Parathyroid adenoma (tissue), 2 donors: Measurements from ENCODE around the gene DLX2.

Experiments
- H2AFZ ChIP-seq: fragments of 300-600 bp; sonication (generic); one replicate; pipeline ENCODE4 v1.7.0; 2017; ENCODE audit warnings: antibody characterized with exemption, mild to moderate bottlenecking
- H3K27ac ChIP-seq: fragments of 300-600 bp; sonication (generic); one replicate; pipeline ENCODE4 v1.7.0; 2017
- H3K27me3 ChIP-seq: fragments of 300-600 bp; sonication (generic); one replicate; pipeline ENCODE4 v1.7.0; 2017; ENCODE audit warnings: low read length; ENCODE audit not compliant: control insufficient read depth, insufficient read depth
- H3K36me3 ChIP-seq: fragments of 300-600 bp; sonication (generic); one replicate; pipeline ENCODE4 v1.7.0; 2017; ENCODE audit warnings: low read length; ENCODE audit not compliant: control insufficient read depth, insufficient read depth
- H3K4me1 ChIP-seq: fragments of 300-600 bp; sonication (generic); one replicate; pipeline ENCODE4 v1.7.0; 2017; ENCODE audit warnings: control low read depth
- H3K4me2 ChIP-seq: fragments of 300-600 bp; sonication (generic); one replicate; pipeline ENCODE4 v1.7.0; 2017; ENCODE audit warnings: low read length
- H3K4me3 ChIP-seq: fragments of 300-600 bp; sonication (generic); one replicate; pipeline ENCODE4 v1.7.0; 2017; ENCODE audit warnings: low read depth, low read length
- H3K79me2 ChIP-seq: fragments of 300-600 bp; sonication (generic); one replicate; pipeline ENCODE4 v1.7.0; 2017; ENCODE audit warnings: control low read depth
- H3K9ac ChIP-seq: fragments of 300-600 bp; sonication (generic); one replicate; pipeline ENCODE4 v1.7.0; 2017; ENCODE audit warnings: mild to moderate bottlenecking
- H3K9me3 ChIP-seq: fragments of 300-600 bp; sonication (generic); one replicate; pipeline ENCODE4 v1.7.0; 2017; ENCODE audit warnings: low read length; ENCODE audit not compliant: control insufficient read depth
- TF ChIP-seq, protein P1 (sequence below): fragments of 300-600 bp; sonication (generic); IDR thresholded peaks from one replicate; pipeline ENCODE4 v1.7.0; 2017; ENCODE audit warnings: antibody characterized with exemption, mild to moderate bottlenecking
- donor health status: primary hyperparathyroidism.

The DLX2 gene

DNA sequence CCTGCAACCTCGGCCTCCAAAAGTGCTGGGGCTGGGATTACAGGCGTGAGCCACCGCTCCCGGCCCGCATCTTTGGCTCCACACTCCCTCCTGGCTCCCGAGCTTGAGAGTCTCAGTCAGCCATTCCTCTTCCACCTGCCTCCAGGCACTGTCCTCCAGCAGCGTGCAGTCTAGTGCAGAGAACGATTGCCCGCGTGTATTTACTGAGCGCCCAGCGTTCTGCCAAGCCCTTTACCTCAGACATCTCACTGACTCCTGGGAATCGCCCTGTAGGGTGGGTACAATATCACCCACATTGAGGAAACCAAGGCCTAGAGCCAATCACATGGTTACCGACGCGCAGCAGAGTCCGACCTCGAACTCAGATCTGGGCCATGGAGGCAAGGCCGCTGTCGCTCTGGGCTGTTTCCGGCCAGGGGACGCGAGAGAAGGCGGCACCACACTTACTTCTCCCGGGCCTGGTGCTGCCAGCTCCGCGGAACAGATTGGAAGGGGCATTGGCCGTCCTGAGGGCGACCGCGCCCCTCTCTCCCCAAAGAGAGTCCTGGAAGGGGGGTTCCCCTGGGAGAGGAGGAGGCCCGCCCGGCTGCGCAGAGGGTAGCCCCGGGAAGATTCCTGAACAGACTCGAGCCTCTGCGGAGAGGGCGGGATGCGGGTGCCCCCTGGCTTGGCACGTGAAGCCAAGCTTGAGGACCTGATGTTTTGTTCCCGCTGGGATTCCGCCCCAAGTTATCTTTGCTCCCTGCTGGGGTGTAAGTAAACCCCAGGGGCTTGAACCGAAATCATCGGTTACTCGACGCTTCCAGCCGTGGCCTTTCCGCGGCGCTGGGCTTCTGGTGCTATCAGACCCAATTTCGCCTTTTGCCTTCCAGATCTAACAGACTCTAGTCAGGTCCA is 5.2 kb upstream of the DLX2 start:
- H3K27ac ChIP-seq: no peak overlapping the region
- H3K4me3 ChIP-seq: no peak overlapping the region
- H3K9me3 ChIP-seq: no peaks in the 10 kb centered on the region
- H3K79me2 ChIP-seq: no peaks in the 10 kb centered on the region
- peaks cover 11% of the 10 kb centered on the region for H3K27me3 ChIP-seq
- no peak overlapping the region for H3K9ac ChIP-seq
- H2AFZ ChIP-seq: no peak overlapping the region
- H3K4me2 ChIP-seq: no peak overlapping the region
- H3K36me3 ChIP-seq: no peaks in the 10 kb centered on the region
- no peaks in the 10 kb centered on the region for H3K4me1 ChIP-seq
- TF ChIP-seq, protein P1, sequence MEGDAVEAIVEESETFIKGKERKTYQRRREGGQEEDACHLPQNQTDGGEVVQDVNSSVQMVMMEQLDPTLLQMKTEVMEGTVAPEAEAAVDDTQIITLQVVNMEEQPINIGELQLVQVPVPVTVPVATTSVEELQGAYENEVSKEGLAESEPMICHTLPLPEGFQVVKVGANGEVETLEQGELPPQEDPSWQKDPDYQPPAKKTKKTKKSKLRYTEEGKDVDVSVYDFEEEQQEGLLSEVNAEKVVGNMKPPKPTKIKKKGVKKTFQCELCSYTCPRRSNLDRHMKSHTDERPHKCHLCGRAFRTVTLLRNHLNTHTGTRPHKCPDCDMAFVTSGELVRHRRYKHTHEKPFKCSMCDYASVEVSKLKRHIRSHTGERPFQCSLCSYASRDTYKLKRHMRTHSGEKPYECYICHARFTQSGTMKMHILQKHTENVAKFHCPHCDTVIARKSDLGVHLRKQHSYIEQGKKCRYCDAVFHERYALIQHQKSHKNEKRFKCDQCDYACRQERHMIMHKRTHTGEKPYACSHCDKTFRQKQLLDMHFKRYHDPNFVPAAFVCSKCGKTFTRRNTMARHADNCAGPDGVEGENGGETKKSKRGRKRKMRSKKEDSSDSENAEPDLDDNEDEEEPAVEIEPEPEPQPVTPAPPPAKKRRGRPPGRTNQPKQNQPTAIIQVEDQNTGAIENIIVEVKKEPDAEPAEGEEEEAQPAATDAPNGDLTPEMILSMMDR: no peak

DNA sequence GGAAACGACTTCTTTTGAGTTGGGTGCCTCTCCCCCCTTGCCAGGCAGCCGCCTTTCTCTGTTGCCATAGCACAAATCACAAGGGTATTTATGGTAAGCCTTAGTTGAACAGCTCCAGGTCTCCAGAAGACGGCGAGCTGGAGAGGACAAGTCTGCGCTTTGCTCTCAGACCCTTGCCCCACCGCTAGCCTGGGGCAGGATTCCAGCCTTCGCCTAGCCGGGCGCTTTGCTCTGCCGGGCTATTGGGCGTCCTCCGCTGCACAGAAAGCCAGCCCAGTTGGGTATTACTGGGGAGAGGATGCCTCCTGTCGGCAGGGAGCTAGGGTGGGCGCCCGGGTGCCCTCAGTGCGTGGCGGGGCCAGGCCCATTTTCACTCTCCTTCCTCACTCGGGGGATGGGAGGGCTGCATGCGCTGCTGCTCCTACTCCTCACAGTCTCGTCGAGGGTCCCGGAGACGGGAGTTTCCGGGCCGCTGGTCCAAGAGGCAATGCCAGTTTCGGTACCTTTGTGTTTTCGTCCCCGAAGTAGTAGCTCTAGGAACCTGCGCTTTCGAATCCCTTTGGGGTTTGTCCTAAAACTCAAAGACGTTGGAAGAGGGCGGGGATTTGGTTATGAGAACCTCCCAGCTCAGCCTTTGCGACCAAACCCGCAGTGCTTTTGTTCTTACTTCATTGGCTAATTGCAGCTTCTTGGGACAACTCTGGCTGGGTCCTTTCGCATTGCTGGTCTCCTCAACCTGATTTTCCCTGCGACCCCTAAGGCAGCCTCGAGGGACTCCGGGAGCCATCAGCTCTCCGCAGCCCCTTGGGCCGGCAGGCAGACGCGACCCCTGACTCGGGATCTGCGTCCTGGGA is 3.6 kb upstream of the DLX2 start:
- Histone ChIP-seq H3K9ac (no peak overlapping the region), H3K27me3 (peaks cover 19% of the 10 kb centered on the region), H3K4me3 (no peak overlapping the region), H3K4me2 (no peak overlapping the region), H3K4me1 (no peaks in the 10 kb centered on the region), H2AFZ (no peak overlapping the region), H3K79me2 (no peaks in the 10 kb centered on the region), H3K36me3 (no peaks in the 10 kb centered on the region), H3K27ac (no peak overlapping the region), H3K9me3 (no peaks in the 10 kb centered on the region)
- TF ChIP-seq, protein P1: no peak

DNA sequence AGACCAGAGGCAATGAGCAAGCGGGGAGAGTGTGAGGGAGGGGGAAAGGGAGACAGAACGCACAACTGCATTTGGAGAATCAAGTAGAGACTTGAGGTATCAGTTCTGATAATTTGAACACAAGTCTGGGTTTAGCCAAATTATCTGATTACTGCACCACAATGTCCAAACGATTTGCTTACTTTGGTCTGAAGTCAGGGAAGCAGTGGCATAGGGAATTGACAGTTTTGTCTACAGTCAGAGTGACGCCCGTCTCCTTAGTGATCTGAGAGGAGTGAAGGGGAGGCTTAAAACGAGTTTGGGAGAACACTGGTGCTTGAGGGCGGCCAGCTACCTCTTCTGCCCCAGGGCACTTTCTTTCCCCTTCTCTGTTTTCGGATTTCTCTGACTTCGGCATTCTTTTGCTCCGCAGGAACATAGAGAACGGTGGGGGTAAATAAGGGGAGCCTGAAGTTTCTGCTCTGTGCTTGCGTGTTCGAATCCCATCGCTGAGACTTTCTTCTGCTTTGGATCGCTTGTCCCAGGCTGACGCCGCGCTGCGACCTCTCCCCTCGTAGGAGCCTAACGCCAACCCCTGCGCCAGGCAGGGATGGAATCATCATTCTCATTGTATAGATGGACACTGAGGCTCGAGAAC is 2.9 kb upstream of the DLX2 start:
- no peaks in the 10 kb centered on the region for H3K36me3 ChIP-seq
- no peak overlapping the region for H3K27ac ChIP-seq
- H2AFZ ChIP-seq: no peak overlapping the region
- H3K4me2 ChIP-seq: no peak overlapping the region
- H3K9me3 ChIP-seq: no peaks in the 10 kb centered on the region
- no peak overlapping the region for H3K4me3 ChIP-seq
- TF ChIP-seq, protein P1: no peak
- H3K79me2 ChIP-seq: no peaks in the 10 kb centered on the region
- no peaks in the 10 kb centered on the region for H3K4me1 ChIP-seq
- peaks cover 23% of the 10 kb centered on the region for H3K27me3 ChIP-seq
- H3K9ac ChIP-seq: no peak overlapping the region

DNA sequence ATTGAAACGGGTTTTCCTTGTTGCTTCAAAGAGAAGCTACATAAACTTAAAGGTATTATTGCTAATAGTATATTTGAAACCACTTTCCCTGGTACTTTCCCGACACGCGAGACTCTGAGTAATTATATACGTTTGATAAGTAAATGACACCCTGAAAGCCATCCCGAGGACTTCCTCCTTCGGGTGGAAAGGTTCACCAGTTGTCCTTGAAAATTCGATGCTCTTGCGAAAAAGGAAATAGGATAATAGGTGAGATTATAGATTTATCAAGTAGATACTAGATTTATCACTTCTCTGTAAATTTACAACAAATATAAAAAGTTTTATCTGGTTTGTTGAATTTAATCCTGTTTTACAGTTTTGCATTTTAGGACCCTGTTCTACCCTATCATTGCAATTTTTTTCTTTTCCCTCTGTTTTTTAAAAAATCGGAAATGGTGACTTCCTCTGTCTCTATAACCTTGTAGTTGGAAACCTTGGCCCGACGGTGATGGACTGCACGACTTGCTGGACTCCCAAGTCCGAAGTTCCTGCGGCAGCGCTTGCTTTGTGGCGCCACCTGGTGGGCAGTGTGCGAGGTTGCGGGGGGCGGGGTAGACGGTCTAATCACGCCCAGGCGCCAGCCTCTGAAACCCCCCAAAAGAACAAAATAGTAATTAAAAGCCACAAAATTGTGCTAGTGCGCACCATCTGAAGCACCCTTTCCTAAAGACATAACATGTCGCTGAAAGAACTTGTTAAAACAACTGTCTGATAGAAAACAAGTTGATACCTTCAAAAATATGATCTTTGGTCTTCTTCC is 972 bp upstream of the DLX2 start:
- TF ChIP-seq, protein P1: peak; percentile 35
- H3K4me3 ChIP-seq: no peak overlapping the region
- H3K9ac ChIP-seq: no peak overlapping the region
- no peak overlapping the region for H3K27ac ChIP-seq
- H3K79me2 ChIP-seq: no peaks in the 10 kb centered on the region
- no peak overlapping the region for H2AFZ ChIP-seq
- H3K4me1 ChIP-seq: no peaks in the 10 kb centered on the region
- peaks cover 30% of the 10 kb centered on the region for H3K27me3 ChIP-seq
- no peaks in the 10 kb centered on the region for H3K36me3 ChIP-seq
- H3K4me2 ChIP-seq: no peak overlapping the region
- H3K9me3 ChIP-seq: no peaks in the 10 kb centered on the region
